Progenitor cell of endocrine pancreas (in vitro differentiated cells): ENCODE measurements around the gene TNN. TPM values are rescaled to one million over a fixed set of nuclear protein-coding genes. Genes with fewer than 3 reads are reported as not detected.
"Not testable (repeated sequence)": the region's sequence is repeated elsewhere in the genome, so short reads cannot be mapped to it uniquely, and the experiment has no call there.

ENCODE experiments used
- DNase-seq: peaks from one replicate; pipeline ENCODE4 v3.0.0; 2021; ENCODE audit warnings: low spot score; ENCODE audit not compliant: unreplicated experiment
- H3K27ac Mint-ChIP-seq: 2 replicates; pipeline ENCODE4 v1.8.0; 2021; ENCODE audit warnings: mild to moderate bottlenecking, moderate library complexity, mixed read lengths
- H3K27me3 Mint-ChIP-seq: 2 replicates; pipeline ENCODE4 v1.8.0; 2021; ENCODE audit warnings: mixed read lengths
- H3K36me3 Mint-ChIP-seq: 2 replicates; pipeline ENCODE4 v1.8.0; 2022; ENCODE audit warnings: mixed read lengths; ENCODE audit not compliant: insufficient read depth
- H3K4me1 Mint-ChIP-seq: 2 replicates; pipeline ENCODE4 v1.8.0; 2021; ENCODE audit warnings: low read depth, mixed read lengths
- H3K4me3 Mint-ChIP-seq: 2 replicates; pipeline ENCODE4 v1.8.0; 2021; ENCODE audit warnings: low read depth, mild to moderate bottlenecking, moderate library complexity, mixed read lengths
- H3K9me3 Mint-ChIP-seq: 2 replicates; pipeline ENCODE4 v1.8.0; 2021; ENCODE audit warnings: low read depth, mixed read lengths
- total RNA-seq: library from RNA; stranded (reverse); gene quantifications from 2 replicates; pipeline ENCODE4 v1.2.1, GENCODE V29; 2021
- TF ChIP-seq, protein P1 (sequence below): fragments of 200-600 bp; sonication (generic); IDR thresholded peaks from one replicate; pipeline ENCODE4 v1.5.0; 2021; ENCODE audit warnings: antibody characterized with exemption, mild to moderate bottlenecking; ENCODE audit not compliant: unreplicated experiment

Gene TNN
- total RNA-seq, 1 donor from 2014 or later = 0.48 TPM

- Mint-ChIP-seq H3K9me3 (peaks cover 3% of the 10 kb centered on the region), H3K36me3 (no peaks in the 10 kb centered on the region), H3K27ac (no peak overlapping the region), H3K4me1 (no peaks in the 10 kb centered on the region), H3K4me3 (no peak overlapping the region), H3K27me3 (peaks cover 2% of the 10 kb centered on the region)
- no peak for DNase-seq
- TF ChIP-seq, protein P1, sequence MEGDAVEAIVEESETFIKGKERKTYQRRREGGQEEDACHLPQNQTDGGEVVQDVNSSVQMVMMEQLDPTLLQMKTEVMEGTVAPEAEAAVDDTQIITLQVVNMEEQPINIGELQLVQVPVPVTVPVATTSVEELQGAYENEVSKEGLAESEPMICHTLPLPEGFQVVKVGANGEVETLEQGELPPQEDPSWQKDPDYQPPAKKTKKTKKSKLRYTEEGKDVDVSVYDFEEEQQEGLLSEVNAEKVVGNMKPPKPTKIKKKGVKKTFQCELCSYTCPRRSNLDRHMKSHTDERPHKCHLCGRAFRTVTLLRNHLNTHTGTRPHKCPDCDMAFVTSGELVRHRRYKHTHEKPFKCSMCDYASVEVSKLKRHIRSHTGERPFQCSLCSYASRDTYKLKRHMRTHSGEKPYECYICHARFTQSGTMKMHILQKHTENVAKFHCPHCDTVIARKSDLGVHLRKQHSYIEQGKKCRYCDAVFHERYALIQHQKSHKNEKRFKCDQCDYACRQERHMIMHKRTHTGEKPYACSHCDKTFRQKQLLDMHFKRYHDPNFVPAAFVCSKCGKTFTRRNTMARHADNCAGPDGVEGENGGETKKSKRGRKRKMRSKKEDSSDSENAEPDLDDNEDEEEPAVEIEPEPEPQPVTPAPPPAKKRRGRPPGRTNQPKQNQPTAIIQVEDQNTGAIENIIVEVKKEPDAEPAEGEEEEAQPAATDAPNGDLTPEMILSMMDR = no peak
Observed at GRCh38 chr1:175040324-175040879, 27.2 kb upstream of the TNN start.

GRCh38 chr1:175042650-175043049 is 25.0 kb upstream of the TNN start:
- H3K27ac Mint-ChIP-seq = no peak overlapping the region
- TF ChIP-seq, protein P1 = no peak
- H3K36me3 Mint-ChIP-seq = no peaks in the 10 kb centered on the region
- H3K27me3 Mint-ChIP-seq = peaks cover 2% of the 10 kb centered on the region
- no peak overlapping the region for H3K4me3 Mint-ChIP-seq
- DNase-seq = no peak
- no peaks in the 10 kb centered on the region for H3K4me1 Mint-ChIP-seq
- H3K9me3 Mint-ChIP-seq = peaks cover 13% of the 10 kb centered on the region

DNA sequence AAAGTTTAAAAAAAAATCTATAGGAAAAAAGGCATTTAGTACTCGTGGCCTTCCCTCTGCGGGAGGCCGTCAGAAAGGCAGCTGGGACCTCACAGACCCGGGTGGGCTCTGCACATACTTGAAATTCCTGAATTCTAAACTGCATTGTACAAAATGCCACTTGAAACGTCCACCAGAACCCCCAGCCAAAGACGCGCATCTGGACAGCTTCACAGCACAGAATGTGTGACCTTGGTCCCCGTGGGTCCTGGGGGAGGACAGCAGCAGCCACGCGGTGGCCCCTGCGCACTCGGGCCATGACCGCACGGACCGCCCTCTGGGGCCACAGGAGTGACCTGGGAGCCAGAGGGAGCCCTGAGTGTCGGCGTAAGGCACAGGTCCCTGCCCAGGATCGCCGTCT is 23.8 kb upstream of the TNN start:
- no peaks in the 10 kb centered on the region for H3K36me3 Mint-ChIP-seq
- peaks cover 13% of the 10 kb centered on the region for H3K9me3 Mint-ChIP-seq
- H3K27me3 Mint-ChIP-seq = peaks cover 2% of the 10 kb centered on the region
- no peak for DNase-seq
- no peak overlapping the region for H3K4me3 Mint-ChIP-seq
- no peak overlapping the region for H3K27ac Mint-ChIP-seq
- no peaks in the 10 kb centered on the region for H3K4me1 Mint-ChIP-seq
- TF ChIP-seq, protein P1 = no peak

DNA sequence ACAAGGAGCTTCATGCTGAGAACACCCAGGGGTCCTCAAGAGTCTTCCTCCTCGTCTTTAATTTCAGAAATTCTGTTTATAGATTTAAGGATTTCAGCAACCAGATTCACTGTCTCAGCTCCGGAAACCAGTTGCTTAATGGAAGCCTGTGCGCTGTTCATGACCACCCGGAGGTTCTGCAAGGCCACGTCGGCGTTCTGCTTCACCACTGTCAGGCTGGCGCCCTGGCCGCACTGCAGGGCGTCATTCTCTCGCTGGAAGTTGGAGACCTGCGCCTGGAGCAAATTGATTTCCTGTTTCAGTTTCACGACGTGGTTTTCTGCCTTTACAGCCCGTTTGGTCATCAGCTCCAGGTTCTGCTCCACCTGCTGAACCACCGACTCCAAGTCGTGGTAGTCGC is 23.0 kb upstream of the TNN start:
- H3K4me3 Mint-ChIP-seq, DNase-seq, H3K27ac Mint-ChIP-seq, H3K27me3 Mint-ChIP-seq, H3K36me3 Mint-ChIP-seq, H3K4me1 Mint-ChIP-seq: not testable (repeated sequence)
- H3K9me3 Mint-ChIP-seq = peaks cover 13% of the 10 kb centered on the region

DNA sequence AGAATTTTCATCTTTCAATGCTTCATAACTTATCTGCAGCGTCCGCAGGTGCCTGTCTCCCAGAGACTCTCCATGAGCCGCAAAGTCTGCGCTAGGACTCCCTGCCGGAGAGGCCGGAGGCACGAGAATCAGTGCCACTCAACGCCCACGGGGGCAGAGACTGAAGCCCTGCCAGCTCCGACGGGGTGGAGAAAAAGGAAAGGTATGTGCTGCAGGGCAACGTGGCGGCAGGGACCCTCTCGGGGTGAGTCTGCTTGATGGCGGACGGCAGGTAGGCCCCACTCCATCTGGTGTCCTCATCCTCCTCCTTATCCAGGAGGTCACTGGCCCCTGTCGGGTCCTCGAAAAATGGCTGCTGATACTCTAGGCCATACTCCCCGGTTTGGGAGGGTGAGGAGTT is 22.5 kb upstream of the TNN start:
- no peak overlapping the region for H3K27ac Mint-ChIP-seq
- TF ChIP-seq, protein P1 = no peak

DNA sequence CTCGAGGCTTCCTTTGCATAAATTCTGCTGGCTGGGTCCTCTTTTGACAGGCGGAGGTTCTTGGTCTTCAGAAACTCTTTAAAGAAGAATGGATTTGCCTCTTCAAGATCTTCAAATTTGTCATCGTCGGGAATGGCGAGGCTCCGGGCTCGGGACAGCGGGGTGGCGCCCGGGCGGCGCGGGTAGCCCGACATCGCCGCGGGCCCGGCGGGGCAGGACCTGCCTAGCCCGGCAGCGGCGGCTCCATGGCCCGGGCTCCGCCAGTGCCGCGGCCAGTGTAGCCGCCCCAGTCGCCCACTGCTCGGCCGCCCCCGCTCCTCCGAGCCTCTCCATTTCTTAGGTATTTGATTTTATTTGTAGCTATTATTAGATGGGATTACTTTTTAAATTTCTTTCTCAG is 22.1 kb upstream of the TNN start:
- no peak overlapping the region for H3K27ac Mint-ChIP-seq
- no peaks in the 10 kb centered on the region for H3K36me3 Mint-ChIP-seq
- no peaks in the 10 kb centered on the region for H3K4me1 Mint-ChIP-seq
- H3K9me3 Mint-ChIP-seq = peaks cover 13% of the 10 kb centered on the region
- TF ChIP-seq, protein P1 = no peak
- no peak overlapping the region for H3K4me3 Mint-ChIP-seq
- DNase-seq = no peak
- H3K27me3 Mint-ChIP-seq = peaks cover 6% of the 10 kb centered on the region

More for the DNA sequence above, 22.5 kb upstream of the TNN start:
- DNase-seq = no peak
- Mint-ChIP-seq H3K36me3 (no peaks in the 10 kb centered on the region), H3K27me3 (peaks cover 6% of the 10 kb centered on the region), H3K4me3 (no peak overlapping the region), H3K4me1 (no peaks in the 10 kb centered on the region), H3K9me3 (peaks cover 13% of the 10 kb centered on the region)
